ENCODE results near the gene SLC22A23. TPM values are rescaled to one million over a fixed set of nuclear protein-coding genes. Genes with fewer than 3 reads are reported as not detected.

Gene SLC22A23
- total RNA-seq, 2 donors from 2014 or later = 85.7 to 89.5 TPM

GRCh38 chr6:3426927-3427686, 29.7 kb downstream of the SLC22A23 start:
- no peak overlapping the region for H3K27ac ChIP-seq
- no peak for TF ChIP-seq CTCF (IDR thresholded peaks at IDR 0.05)
- no peak overlapping the region for H3K4me3 ChIP-seq
- H3K36me3 ChIP-seq = no peaks in the 10 kb centered on the region
- no peaks in the 10 kb centered on the region for H3K27me3 ChIP-seq
- DNase-seq = no peak
- no peaks in the 10 kb centered on the region for H3K9me3 ChIP-seq
- no peaks in the 10 kb centered on the region for H3K4me1 ChIP-seq
- H3K9ac ChIP-seq (ENCODE audit: low read depth in 2 of 2, low read length in 2 of 2) = no peak overlapping the region
- intact Hi-C loops (cut with DNase I) = no loop called here

GRCh38 chr6:3426091-3426926, 30.5 kb downstream of the SLC22A23 start:
- intact Hi-C loops (cut with DNase I) = no loop called here
- Histone ChIP-seq H3K9me3 (no peaks in the 10 kb centered on the region), H3K36me3 (no peaks in the 10 kb centered on the region), H3K9ac (ENCODE audit: low read depth in 2 of 2, low read length in 2 of 2) (no peak overlapping the region), H3K27me3 (no peaks in the 10 kb centered on the region), H3K4me3 (no peak overlapping the region), H3K27ac (no peak overlapping the region), H3K4me1 (no peaks in the 10 kb centered on the region)
- no peak for TF ChIP-seq CTCF (IDR thresholded peaks at IDR 0.05)
- DNase-seq = no peak

- H3K4me1 ChIP-seq = no peaks in the 10 kb centered on the region
- no peaks in the 10 kb centered on the region for H3K36me3 ChIP-seq
- no peaks in the 10 kb centered on the region for H3K27me3 ChIP-seq
- no peak for TF ChIP-seq CTCF (IDR thresholded peaks at IDR 0.05)
- intact Hi-C loops (cut with DNase I) = no loop called here
- DNase-seq = no peak
- no peak overlapping the region for H3K9ac ChIP-seq (ENCODE audit: low read depth in 2 of 2, low read length in 2 of 2)
- no peak overlapping the region for H3K4me3 ChIP-seq
- no peaks in the 10 kb centered on the region for H3K9me3 ChIP-seq
- H3K27ac ChIP-seq = no peak overlapping the region
These were observed 31.3 kb downstream of the SLC22A23 start for GRCh38 chr6:3425574-3425973.

GRCh38 chr6:3424185-3424927, 32.5 kb downstream of the SLC22A23 start:
- Histone ChIP-seq H3K27ac (no peak overlapping the region), H3K4me3 (no peak overlapping the region), H3K27me3 (no peaks in the 10 kb centered on the region), H3K4me1 (no peaks in the 10 kb centered on the region), H3K36me3 (no peaks in the 10 kb centered on the region), H3K9ac (ENCODE audit: low read depth in 2 of 2, low read length in 2 of 2) (no peak overlapping the region), H3K9me3 (no peaks in the 10 kb centered on the region)
- no peak for DNase-seq
- no peak for TF ChIP-seq CTCF (IDR thresholded peaks at IDR 0.05)
- intact Hi-C loops (cut with DNase I) = no loop called here

GRCh38 chr6:3423439-3424184, 33.2 kb downstream of the SLC22A23 start:
- H3K9me3 ChIP-seq = no peaks in the 10 kb centered on the region
- H3K27me3 ChIP-seq = no peaks in the 10 kb centered on the region
- H3K4me3 ChIP-seq = no peak overlapping the region
- no peaks in the 10 kb centered on the region for H3K36me3 ChIP-seq
- H3K4me1 ChIP-seq = no peaks in the 10 kb centered on the region
- DNase-seq = no peak
- intact Hi-C loops (cut with DNase I) = no loop called here
- no peak for TF ChIP-seq CTCF (IDR thresholded peaks at IDR 0.05)
- no peak overlapping the region for H3K27ac ChIP-seq
- H3K9ac ChIP-seq (ENCODE audit: low read depth in 2 of 2, low read length in 2 of 2) = no peak overlapping the region

All from colonic mucosa (tissue), 4 donors.